Left ventricle myocardium inferior (tissue), 1 donor: ENCODE measurements around the gene TET2. TPM values are rescaled to one million over a fixed set of nuclear protein-coding genes. Genes with fewer than 3 reads are reported as not detected.

Experiments used
- DNase-seq: peaks from one replicate; pipeline ENCODE4 v3.0.0-alpha.2; 2020
- H3K27ac ChIP-seq: fragments of 200-600 bp; replicated peaks from 2 replicates; pipeline ENCODE4 v1.8.0; 2021
- H3K27me3 ChIP-seq: fragments of 200-600 bp; 2 replicates; pipeline ENCODE4 v1.8.0; 2021; ENCODE audit warnings: low read depth
- H3K36me3 ChIP-seq: fragments of 200-600 bp; 2 replicates; pipeline ENCODE4 v1.8.0; 2021
- H3K4me1 ChIP-seq: fragments of 200-600 bp; 2 replicates; pipeline ENCODE4 v1.8.0; 2021
- H3K4me3 ChIP-seq: fragments of 200-600 bp; 2 replicates; pipeline ENCODE4 v1.8.0; 2021; ENCODE audit warnings: mild to moderate bottlenecking, moderate library complexity
- H3K9me3 ChIP-seq: fragments of 200-600 bp; replicated peaks from 2 replicates; pipeline ENCODE4 v1.8.0; 2021
- intact Hi-C: fragments of 100-400 bp; cut with micrococcal nuclease; formaldehyde crosslinking; loops from one replicate; pipeline ENCODE4 v1.11.0; 2022
- total RNA-seq: library from RNA; stranded (reverse); fragmentation: NEBNext Ultra II Directional; extraction: Animal tissue kit (Norgen Biotek cat#: 25700); gene quantifications from one replicate; pipeline ENCODE4 v1.2.1, GENCODE V29; 2021
- TF ChIP-seq, protein P1 (sequence below): fragments of 200-600 bp; IDR thresholded peaks from 2 replicates; pipeline ENCODE4 v1.8.0; 2021; ENCODE audit warnings: antibody characterized with exemption, mild to moderate bottlenecking, borderline replicate concordance
- donor health status: DM: no; HTN: yes; CAD: no; lungs with severe emphysema.

TET2 gene
- total RNA-seq, 1 donor from 2014 or later, result 11.9 TPM

DNA sequence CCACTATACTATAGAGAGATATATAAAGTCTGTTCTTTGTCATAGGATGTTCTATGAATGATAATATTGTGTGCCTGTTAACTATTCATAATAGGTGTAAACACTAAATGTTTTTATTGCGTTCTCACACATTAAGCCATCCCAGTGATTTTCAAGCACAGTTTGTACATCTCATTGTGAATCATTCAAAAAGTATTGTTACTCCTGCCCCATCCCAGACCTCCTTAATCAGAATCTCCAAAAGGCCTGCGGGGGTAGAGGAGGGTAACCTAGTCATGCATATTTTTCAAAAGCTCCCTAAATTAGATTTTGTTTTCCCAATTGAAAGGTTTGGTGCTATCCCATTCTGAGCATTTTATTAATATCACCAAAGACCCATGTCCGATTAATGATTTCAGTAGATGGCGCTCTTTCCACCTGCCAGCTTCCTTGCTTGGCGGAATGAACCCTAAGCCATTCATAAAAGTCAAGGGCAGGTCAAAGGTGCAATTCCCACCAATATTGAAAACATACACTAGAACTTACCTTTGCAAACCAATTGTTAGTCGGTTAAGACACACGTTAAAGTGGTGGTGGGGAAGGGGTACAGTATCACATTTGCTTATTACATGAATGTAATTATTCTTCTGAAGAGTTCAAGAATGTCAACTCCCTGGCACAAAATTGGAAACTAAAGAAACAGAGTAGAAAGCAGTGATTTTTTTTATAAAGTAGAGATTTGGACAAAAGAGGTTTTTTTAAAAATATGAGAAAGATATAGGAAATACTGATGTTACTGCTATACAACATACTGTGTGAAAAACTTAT, 5.8 kb upstream of the TET2 start:
- no peak overlapping the region for H3K27ac ChIP-seq
- no peaks in the 10 kb centered on the region for H3K36me3 ChIP-seq
- TF ChIP-seq, protein P1, sequence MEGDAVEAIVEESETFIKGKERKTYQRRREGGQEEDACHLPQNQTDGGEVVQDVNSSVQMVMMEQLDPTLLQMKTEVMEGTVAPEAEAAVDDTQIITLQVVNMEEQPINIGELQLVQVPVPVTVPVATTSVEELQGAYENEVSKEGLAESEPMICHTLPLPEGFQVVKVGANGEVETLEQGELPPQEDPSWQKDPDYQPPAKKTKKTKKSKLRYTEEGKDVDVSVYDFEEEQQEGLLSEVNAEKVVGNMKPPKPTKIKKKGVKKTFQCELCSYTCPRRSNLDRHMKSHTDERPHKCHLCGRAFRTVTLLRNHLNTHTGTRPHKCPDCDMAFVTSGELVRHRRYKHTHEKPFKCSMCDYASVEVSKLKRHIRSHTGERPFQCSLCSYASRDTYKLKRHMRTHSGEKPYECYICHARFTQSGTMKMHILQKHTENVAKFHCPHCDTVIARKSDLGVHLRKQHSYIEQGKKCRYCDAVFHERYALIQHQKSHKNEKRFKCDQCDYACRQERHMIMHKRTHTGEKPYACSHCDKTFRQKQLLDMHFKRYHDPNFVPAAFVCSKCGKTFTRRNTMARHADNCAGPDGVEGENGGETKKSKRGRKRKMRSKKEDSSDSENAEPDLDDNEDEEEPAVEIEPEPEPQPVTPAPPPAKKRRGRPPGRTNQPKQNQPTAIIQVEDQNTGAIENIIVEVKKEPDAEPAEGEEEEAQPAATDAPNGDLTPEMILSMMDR, result peak; percentile 83
- peaks cover 9% of the 10 kb centered on the region for H3K4me1 ChIP-seq
- no peaks in the 10 kb centered on the region for H3K27me3 ChIP-seq
- DNase-seq, result no peak
- H3K4me3 ChIP-seq, result no peak overlapping the region
- intact Hi-C loops, result loop anchor here (2.0 to 10.0 kb wide), 3 partner anchors 54 to 330 kb away; no protein-coding TSS in a partner anchor
- no peaks in the 10 kb centered on the region for H3K9me3 ChIP-seq

DNA sequence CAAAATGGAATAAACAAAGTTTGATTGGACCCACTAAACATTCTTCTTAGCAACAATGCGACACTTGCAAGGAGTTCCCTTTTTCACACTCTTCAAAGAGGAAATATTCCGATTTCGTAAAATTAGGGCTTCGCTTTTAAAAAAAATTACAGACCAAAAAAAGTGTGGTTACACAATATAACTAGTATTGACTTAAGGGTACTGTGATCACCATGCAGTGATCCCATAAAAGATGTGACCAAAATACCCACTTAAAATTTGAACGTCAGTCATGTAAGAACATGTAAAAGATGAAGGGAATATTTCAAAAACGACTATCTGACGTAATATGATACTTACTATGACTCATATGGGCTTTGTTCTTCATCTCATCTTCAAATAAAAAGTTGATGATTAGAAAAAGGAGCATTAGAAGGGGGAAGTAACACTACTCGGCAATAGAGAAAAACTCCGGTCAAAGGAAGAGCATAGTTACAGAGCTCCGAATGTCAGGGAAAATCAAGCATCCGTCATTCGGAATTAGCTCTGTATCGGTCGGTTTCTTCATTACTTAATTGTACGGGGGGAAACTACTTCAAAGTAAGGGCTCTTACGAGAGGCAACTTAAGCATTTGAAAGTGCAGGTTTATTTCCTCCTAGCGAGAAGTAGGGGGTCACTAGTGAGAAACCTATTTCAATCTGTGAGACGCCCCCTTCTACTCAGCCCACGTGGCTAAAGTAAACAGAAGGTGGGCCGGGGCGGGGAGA, 1.3 kb upstream of the TET2 start:
- intact Hi-C loops, result loop anchor here (10.0 kb wide), 2 partner anchors 49 to 99 kb away; no protein-coding TSS in a partner anchor
- H3K27ac ChIP-seq, result peak overlapping the region; percentile 86
- TF ChIP-seq, protein P1, result no peak
- no peaks in the 10 kb centered on the region for H3K36me3 ChIP-seq
- H3K27me3 ChIP-seq, result no peaks in the 10 kb centered on the region
- peak overlapping the region; percentile 84 for H3K4me3 ChIP-seq
- no peak for DNase-seq
- peaks cover 51% of the 10 kb centered on the region for H3K4me1 ChIP-seq
- H3K9me3 ChIP-seq, result no peaks in the 10 kb centered on the region

DNA sequence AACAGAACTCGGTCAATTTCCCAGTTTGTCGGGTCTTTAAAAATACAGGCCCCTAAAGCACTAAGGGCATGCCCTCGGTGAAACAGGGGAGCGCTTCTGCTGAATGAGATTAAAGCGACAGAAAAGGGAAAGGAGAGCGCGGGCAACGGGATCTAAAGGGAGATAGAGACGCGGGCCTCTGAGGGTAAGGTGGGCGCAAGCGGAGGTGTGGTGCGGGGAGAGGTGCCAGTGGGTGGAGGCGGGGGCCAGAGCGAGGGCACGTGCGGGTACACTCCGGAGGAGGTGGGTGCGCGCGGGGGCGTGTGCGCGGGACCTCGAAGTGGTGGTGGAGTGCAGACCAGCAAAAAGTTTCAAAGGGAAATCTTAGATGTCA, 787 bp upstream of the TET2 start:
- Histone ChIP-seq H3K4me1 (peaks cover 57% of the 10 kb centered on the region), H3K36me3 (no peaks in the 10 kb centered on the region), H3K9me3 (no peaks in the 10 kb centered on the region), H3K27ac (peak overlapping the region; percentile 86), H3K27me3 (no peaks in the 10 kb centered on the region), H3K4me3 (peak overlapping the region; percentile 84)
- TF ChIP-seq, protein P1, result no peak
- intact Hi-C loops, result loop anchor here (10.0 kb wide), 2 partner anchors 49 to 99 kb away; no protein-coding TSS in a partner anchor
- peak; percentile 33 for DNase-seq

GRCh38 chr4:105147016-105147552, 408 bp downstream of the TET2 start:
- TF ChIP-seq, protein P1, result no peak
- Histone ChIP-seq H3K27ac (peak overlapping the region; percentile 86), H3K27me3 (no peaks in the 10 kb centered on the region), H3K4me1 (peaks cover 59% of the 10 kb centered on the region), H3K36me3 (no peaks in the 10 kb centered on the region), H3K9me3 (no peaks in the 10 kb centered on the region), H3K4me3 (peak overlapping the region; percentile 84)
- intact Hi-C loops, result loop anchor here (10.0 kb wide), 2 partner anchors 48 to 98 kb away; no protein-coding TSS in a partner anchor
- DNase-seq, result no peak

- Histone ChIP-seq H3K27ac (peak overlapping the region; percentile 86), H3K9me3 (no peaks in the 10 kb centered on the region), H3K27me3 (no peaks in the 10 kb centered on the region), H3K36me3 (no peaks in the 10 kb centered on the region), H3K4me1 (peaks cover 65% of the 10 kb centered on the region), H3K4me3 (peak overlapping the region; percentile 84)
- no peak for DNase-seq
- TF ChIP-seq, protein P1, result no peak
- intact Hi-C loops, result loop anchor here (10.0 kb wide), 2 partner anchors 47 to 97 kb away; no protein-coding TSS in a partner anchor
These were observed 981 bp downstream of the TET2 start for GRCh38 chr4:105147553-105148161.
